Measurements from ENCODE around the gene CCNY.

DNA sequence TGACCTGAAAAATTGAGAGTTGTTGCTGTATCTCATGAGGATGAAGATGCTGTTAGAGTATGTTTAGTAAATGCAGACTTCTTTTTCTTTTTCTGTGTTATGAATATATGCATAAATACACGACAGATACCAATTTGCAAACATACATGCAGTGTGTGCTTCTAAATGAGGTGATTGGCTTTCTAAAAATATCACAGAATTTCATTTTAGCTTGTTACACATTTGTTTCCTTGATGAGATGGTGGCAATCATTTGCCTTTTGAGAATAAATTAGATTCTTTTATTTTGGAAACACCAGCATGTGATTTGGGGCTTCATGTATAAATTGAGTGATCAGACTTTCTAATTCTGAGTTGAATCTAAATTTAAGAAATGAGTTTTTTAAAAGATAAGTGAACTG lies 29.7 kb downstream of the CCNY start:
- TF ChIP-seq, protein P1, sequence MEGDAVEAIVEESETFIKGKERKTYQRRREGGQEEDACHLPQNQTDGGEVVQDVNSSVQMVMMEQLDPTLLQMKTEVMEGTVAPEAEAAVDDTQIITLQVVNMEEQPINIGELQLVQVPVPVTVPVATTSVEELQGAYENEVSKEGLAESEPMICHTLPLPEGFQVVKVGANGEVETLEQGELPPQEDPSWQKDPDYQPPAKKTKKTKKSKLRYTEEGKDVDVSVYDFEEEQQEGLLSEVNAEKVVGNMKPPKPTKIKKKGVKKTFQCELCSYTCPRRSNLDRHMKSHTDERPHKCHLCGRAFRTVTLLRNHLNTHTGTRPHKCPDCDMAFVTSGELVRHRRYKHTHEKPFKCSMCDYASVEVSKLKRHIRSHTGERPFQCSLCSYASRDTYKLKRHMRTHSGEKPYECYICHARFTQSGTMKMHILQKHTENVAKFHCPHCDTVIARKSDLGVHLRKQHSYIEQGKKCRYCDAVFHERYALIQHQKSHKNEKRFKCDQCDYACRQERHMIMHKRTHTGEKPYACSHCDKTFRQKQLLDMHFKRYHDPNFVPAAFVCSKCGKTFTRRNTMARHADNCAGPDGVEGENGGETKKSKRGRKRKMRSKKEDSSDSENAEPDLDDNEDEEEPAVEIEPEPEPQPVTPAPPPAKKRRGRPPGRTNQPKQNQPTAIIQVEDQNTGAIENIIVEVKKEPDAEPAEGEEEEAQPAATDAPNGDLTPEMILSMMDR (conservative IDR thresholded peaks at IDR 0.05; ENCODE audit: low read length): no peak
- no peak for TF ChIP-seq EZH2phosphoT487 (IDR thresholded peaks at IDR 0.05; ENCODE audit: borderline replicate concordance, low read depth, low read length)

All from OCI-LY7 (cell line).